Mammary epithelial cell (primary cell): Measurements from ENCODE around the gene MLIP.

ENCODE experiments used
- CTCF ChIP-seq, 2 donors: IDR thresholded peaks in 1 of 2; conservative IDR thresholded peaks in 1 of 2; 2 replicates each; pipeline ENCODE4 v1.5.1; 2011 to 2012; ENCODE audit warnings: inconsistent platforms in 2 of 2, low read length in 2 of 2, mild to moderate bottlenecking in 2 of 2, control low read depth in 1 of 2, low read depth in 1 of 2; ENCODE audit not compliant: insufficient read depth in 1 of 2; ENCODE audit errors: extremely low read depth in 1 of 2
- EZH2 ChIP-seq: IDR thresholded peaks from 2 replicates; pipeline ENCODE4 v1.6.1; 2012; ENCODE audit warnings: low read length, inconsistent platforms, borderline replicate concordance

GRCh38 chr6:54248994-54249393 lies 137.8 kb downstream of the MLIP start:
- TF ChIP-seq CTCF (conservative IDR thresholded peaks at IDR 0.05 in 1 of 2, IDR thresholded peaks at IDR 0.05 in 1 of 2; ENCODE audit: extremely low read depth in 1 of 2, insufficient read depth in 1 of 2, low read depth in 1 of 2, low read length in 2 of 2) (no peak), EZH2 (no peak)
